Stimulated activated memory B cell treated with anti-CD40 and anti-IgM and Interleukin-4, amounts not matched to agents 10 μg/mL and 1 μg/mL and 100 μg/mL, for 72 hours (primary cell): ENCODE measurements around the gene TRABD2B.

Experiments
- ATAC-seq: fragments of 150-1000 bp; cut with Tn5 transposase; 2 replicates; pipeline ENCODE4 v1.10.0; 2021
- H3K27ac Mint-ChIP-seq: one replicate; pipeline ENCODE4 v1.8.0; 2022; ENCODE audit warnings: mild to moderate bottlenecking, mixed read lengths
- H3K27me3 Mint-ChIP-seq: one replicate; pipeline ENCODE4 v1.8.0; 2022; ENCODE audit warnings: mixed read lengths
- H3K36me3 Mint-ChIP-seq: one replicate; pipeline ENCODE4 v1.8.0; 2022; ENCODE audit warnings: mixed read lengths
- H3K4me1 Mint-ChIP-seq: one replicate; pipeline ENCODE4 v1.8.0; 2022; ENCODE audit warnings: mixed read lengths
- H3K4me3 Mint-ChIP-seq: one replicate; pipeline ENCODE4 v1.8.0; 2022; ENCODE audit warnings: mild to moderate bottlenecking, moderate library complexity, mixed read lengths
- H3K9me3 Mint-ChIP-seq: one replicate; pipeline ENCODE4 v1.8.0; 2022; ENCODE audit warnings: mixed read lengths

Gene TRABD2B

DNA sequence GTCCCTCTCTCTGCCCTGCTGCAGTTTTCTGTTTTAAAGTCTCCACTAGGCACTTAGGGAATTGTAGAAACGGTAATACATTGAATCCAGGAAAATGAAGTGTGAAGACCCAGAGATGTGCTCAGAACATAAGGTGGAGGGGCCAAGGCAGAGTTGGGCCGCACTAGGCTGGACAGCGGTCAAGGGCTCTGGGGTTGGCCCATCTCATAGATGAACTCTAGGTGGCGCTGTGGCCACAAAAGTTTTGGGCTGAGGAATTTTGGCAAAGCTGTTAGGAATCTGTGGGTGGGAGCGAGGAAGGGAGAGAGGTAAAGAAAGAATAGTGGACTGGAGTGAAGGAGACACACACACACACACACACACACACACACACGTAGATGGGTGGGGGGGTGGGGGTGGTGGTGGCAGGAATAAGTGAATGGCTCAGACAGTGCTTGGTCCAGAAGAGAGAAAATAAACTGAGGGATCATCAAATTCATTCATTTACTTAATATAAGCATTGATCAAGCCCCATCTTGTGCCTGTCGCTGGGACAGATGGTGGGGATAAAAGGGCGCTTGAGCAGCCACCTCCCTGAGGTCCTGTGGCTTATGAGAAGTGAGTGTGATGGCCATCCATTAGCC, 258.5 kb downstream of the TRABD2B start:
- ATAC-seq, result no peak
- no peak overlapping the region for H3K27ac Mint-ChIP-seq
- no peaks in the 10 kb centered on the region for H3K4me1 Mint-ChIP-seq
- peaks cover 18% of the 10 kb centered on the region for H3K9me3 Mint-ChIP-seq
- H3K36me3 Mint-ChIP-seq, result no peaks in the 10 kb centered on the region
- H3K27me3 Mint-ChIP-seq, result peaks cover 46% of the 10 kb centered on the region
- H3K4me3 Mint-ChIP-seq, result no peak overlapping the region

DNA sequence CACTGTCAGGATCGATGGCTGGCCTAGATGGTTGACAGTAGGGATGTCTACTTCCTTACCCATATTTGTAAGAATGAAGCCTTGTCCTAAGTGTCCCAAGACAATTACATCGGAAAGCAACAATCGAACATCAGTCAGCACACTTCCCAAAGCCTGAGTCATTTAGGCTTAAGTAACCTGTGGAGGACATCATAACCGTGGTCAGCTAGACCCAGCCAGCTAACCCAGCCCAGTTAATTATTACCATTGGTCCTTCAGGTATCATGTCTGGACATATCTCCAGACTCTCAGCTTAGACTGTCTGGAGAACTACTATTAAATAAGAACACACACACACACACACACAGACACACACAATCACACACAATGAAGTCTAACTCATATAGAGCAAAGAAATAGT, 264.7 kb downstream of the TRABD2B start:
- peaks cover 2% of the 10 kb centered on the region for H3K9me3 Mint-ChIP-seq
- H3K4me1 Mint-ChIP-seq, result no peaks in the 10 kb centered on the region
- no peak overlapping the region for H3K4me3 Mint-ChIP-seq
- ATAC-seq, result no peak
- no peaks in the 10 kb centered on the region for H3K36me3 Mint-ChIP-seq
- H3K27me3 Mint-ChIP-seq, result peaks cover 48% of the 10 kb centered on the region
- H3K27ac Mint-ChIP-seq, result no peak overlapping the region

DNA sequence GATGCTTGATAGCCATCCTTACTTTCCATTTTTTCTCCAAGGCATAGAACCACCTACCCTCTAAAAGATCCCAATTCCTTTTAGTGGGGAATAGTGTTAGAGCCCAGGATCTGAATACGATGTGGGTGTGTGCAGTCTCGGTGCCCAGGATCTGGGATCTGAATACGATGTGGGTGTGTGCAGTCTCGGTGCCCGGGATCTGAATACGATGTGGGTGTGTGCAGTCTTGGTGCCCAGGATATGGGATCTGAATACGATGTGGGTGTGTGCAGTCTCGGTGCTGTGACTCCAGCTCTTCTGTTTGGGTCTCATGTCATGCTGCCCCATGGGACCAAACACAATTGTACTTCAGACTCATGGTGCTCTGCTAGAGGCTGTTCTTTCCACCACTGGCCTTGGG, 265.5 kb downstream of the TRABD2B start:
- no peak for ATAC-seq
- Mint-ChIP-seq H3K27me3 (peaks cover 49% of the 10 kb centered on the region), H3K4me3 (no peak overlapping the region), H3K27ac (no peak overlapping the region), H3K9me3 (peaks cover 2% of the 10 kb centered on the region), H3K36me3 (no peaks in the 10 kb centered on the region), H3K4me1 (no peaks in the 10 kb centered on the region)

DNA sequence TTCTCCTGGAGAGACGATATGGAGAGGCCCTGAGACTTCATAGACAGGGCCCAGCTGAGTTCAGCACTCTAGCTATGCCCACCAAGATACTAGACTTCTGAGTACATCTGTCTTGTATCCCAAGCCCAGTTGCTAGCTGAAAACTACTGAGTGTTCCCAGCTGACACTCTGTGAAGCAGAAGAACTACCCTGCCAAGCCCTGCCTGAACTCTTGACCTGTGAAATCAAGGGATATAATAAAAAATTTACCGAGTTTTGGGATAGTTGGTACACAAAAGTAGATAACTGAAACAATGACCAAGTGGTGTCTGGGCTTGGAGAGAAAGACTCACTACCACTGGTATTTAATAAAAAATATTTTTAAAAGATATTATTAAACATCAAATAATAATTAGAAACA, 267.5 kb downstream of the TRABD2B start:
- Mint-ChIP-seq H3K4me3 (no peak overlapping the region), H3K27me3 (peaks cover 47% of the 10 kb centered on the region), H3K4me1 (peaks cover 6% of the 10 kb centered on the region), H3K9me3 (peaks cover 2% of the 10 kb centered on the region), H3K27ac (no peak overlapping the region), H3K36me3 (no peaks in the 10 kb centered on the region)
- no peak for ATAC-seq

DNA sequence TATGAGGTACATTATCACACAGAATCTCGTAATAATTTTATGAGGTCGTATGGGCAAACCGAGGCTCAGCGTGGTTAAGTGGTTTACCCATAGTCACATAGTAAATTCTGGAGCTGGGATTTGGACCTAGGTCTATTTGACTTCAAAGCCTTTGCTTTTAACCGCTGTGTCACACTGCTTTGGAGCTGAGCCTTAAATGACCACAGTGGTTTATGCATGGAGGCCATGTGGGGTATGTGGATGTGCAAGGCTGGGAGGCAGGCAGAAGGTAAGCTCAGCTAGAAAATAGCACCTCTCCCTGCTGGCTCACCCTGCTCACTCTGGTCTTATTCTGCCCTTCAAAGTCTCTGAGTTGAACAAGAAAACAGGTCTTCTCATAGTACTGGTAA, 269.5 kb downstream of the TRABD2B start:
- Mint-ChIP-seq H3K4me1 (peaks cover 6% of the 10 kb centered on the region), H3K27ac (no peak overlapping the region), H3K9me3 (peaks cover 2% of the 10 kb centered on the region), H3K36me3 (no peaks in the 10 kb centered on the region), H3K4me3 (no peak overlapping the region), H3K27me3 (peaks cover 52% of the 10 kb centered on the region)
- no peak for ATAC-seq

DNA sequence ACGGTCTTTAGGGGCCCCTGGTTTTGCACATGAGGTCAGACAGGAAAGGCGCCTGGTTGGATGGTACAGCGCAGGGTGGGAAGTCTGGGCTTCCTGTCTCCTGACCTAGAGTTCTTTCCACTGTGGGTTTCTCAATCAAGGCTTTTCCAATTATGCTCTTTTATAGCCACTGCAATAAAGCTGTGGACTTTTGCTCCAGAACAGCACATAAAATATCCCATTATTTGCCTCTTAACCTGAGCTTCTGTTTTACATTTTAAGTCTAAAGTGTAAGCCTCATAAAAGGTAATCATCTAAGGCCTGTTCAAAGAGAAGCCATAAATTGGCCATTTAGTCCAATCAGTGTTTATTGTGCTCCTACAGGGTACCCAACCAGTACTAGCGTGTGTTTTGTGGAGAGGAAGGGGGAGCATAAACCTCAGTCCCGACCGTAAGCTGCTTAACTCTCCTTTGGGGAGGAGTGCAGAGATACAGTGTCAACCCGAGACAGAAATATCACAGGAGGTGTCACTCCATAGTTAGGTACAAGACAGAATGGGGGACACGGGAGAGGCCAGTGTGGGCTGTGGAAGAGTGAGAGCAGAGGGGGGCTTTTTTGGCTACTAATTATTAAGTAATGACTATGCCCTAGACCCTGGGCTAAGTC, 270.0 kb downstream of the TRABD2B start:
- Mint-ChIP-seq H3K36me3 (no peaks in the 10 kb centered on the region), H3K4me1 (peaks cover 6% of the 10 kb centered on the region), H3K27ac (no peak overlapping the region), H3K9me3 (peaks cover 2% of the 10 kb centered on the region), H3K27me3 (peaks cover 53% of the 10 kb centered on the region), H3K4me3 (no peak overlapping the region)
- no peak for ATAC-seq

DNA sequence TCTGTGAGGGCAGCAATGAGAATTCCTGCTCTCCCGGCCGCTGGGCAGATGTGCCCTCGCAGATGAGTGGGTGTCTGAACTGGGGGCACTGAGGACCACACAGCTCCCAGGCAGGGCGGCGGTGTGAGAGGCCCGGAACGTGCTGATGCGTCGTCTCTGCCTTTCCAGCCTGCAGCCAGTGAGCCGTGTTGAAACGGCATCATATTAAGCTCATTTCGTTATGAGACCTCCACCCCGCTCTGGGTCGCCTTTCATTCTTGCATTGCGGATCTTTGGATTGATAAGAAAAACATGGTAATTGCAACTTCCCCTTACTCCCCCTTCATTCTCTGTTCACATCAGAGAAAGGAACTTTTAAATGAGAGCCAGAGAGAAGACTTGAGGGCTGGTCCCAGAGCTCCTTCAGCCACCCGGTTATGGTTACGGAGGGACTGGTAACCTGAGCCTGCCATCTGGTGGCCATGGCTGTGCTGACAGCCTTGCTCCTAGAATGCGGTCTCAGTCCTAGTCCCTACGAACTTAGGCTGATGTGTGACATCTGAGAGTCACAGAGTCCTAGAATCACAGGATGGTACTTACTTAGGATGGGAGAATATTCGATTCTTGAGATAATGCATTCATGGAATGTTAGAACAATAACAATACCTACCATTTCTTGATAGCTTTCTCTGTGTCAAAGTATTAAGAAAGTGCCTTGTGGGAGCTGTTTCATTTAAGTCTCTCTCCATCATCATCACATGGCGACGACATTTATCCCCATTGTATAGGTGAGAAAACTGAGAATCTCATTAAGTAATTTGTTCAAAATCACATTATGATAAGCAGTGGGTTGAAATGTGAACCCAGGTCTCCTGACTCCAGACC, 271.0 kb downstream of the TRABD2B start:
- Mint-ChIP-seq H3K36me3 (no peaks in the 10 kb centered on the region), H3K9me3 (peaks cover 2% of the 10 kb centered on the region), H3K27ac (no peak overlapping the region), H3K4me1 (peaks cover 6% of the 10 kb centered on the region), H3K27me3 (peaks cover 52% of the 10 kb centered on the region), H3K4me3 (peak overlapping the region; percentile 32)
- ATAC-seq, result peak; percentile 77

DNA sequence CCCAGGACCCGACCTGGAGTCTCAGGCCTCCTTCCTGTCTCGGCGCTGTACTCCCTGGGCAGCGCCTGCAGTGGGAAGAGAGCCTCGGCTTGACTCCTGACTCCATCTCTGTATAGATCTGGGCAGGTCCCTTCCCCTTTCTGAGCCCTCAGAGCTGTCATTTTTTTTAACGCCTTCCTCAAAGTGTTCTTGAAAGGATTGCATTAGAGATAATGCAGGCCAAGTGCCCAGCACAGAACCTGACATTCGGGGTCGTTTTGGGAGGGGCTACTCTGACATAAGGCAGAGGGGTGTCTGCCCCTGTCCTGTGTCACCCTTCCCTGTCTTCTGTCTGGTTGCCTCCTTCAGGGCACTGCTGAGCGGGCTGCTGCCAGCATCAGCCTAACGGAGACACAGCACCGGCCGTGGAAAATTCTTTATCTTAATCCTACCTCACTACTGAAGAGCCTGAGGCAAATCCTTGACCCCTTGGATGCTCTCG, 271.6 kb downstream of the TRABD2B start:
- Mint-ChIP-seq H3K27ac (no peak overlapping the region), H3K4me3 (no peak overlapping the region), H3K9me3 (peaks cover 2% of the 10 kb centered on the region), H3K36me3 (no peaks in the 10 kb centered on the region), H3K4me1 (peaks cover 6% of the 10 kb centered on the region), H3K27me3 (peaks cover 46% of the 10 kb centered on the region)
- ATAC-seq, result no peak

DNA sequence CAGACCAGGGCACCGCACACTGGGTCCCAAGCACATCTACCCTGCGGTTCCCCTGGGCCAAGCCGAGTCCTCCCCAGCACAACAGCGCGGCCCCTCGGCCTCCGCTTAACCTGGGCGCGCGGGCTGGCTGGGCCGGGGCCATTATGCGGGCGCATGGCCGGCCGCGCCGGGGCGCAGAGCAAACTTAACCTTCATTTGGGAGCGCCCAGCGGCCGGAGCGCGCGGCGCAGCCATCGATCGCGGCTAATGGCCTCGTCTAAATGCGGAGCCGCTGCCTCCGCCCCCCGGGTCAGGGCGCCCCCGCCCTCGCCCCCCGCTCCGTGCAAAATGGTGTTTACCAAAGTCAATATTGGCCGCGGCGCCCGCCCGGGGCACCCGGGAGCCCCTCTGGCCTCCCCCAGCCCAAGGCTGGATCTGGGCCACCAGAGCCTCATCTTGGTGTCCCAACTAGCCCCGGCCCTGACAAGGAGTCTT, 272.1 kb downstream of the TRABD2B start:
- Mint-ChIP-seq H3K27me3 (peaks cover 46% of the 10 kb centered on the region), H3K4me3 (no peak overlapping the region), H3K4me1 (peaks cover 6% of the 10 kb centered on the region), H3K9me3 (peaks cover 2% of the 10 kb centered on the region), H3K36me3 (no peaks in the 10 kb centered on the region), H3K27ac (no peak overlapping the region)
- no peak for ATAC-seq

DNA sequence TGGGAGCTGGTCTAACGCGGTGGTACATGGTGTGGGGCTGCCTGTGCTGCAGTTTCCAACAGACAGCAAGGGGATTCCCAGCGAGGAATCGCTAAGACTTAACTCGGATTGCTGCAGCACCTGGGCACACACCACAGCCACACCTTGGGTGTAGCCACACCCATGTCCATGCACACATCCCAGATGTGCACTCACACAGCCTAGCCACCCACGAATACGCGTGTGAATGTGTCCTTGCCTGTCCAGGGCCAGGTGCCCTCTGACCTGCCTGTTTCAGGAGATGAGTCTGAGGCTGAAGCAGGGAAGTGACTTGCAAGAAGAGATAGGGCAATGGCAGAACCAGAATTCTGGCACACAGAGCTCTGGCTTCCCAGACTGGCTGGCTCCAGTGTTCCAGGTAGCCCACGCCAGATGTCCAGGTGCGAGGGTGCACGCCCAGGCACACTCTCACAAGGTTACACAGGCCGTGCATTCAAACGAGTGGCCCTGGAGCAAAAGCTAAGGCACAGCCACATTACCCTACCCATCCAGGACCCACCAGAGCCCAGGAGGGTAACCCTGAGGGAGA, 272.7 kb downstream of the TRABD2B start:
- ATAC-seq, result no peak
- no peak overlapping the region for H3K27ac Mint-ChIP-seq
- no peaks in the 10 kb centered on the region for H3K36me3 Mint-ChIP-seq
- peaks cover 51% of the 10 kb centered on the region for H3K27me3 Mint-ChIP-seq
- H3K9me3 Mint-ChIP-seq, result peaks cover 2% of the 10 kb centered on the region
- H3K4me3 Mint-ChIP-seq, result no peak overlapping the region
- peaks cover 6% of the 10 kb centered on the region for H3K4me1 Mint-ChIP-seq

DNA sequence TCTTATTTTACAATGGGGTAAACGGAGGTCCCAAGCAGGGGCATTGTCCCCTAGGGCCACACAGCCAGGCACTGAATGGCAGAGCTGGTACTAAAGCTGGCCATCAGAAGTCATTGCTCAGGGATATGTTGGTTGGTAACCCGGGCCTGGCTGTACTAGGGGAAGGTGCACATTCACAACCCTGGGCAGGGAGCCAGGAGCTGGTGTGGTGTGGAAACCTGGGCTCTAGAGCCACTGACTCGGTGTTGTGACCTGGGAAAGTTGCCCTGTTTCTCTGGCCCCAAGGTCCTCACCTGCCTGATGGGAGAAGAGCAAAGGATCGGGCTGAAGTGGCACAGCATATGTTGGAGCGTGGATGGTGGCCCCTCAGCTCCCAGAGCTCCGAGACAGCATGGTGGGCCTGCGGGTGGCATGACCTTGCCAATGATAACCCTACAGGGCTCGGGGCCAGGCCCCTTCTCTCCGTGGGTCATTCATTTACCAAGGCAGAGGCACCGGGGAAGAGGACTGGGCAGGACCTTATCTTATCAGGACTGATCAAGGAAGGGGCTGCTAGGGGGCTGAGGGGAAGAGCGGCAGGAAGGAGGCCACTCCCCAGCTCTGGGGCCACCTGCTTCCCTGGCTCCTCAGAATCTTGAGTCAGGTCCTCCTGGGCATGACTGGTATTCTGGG, 274.1 kb downstream of the TRABD2B start:
- no peaks in the 10 kb centered on the region for H3K9me3 Mint-ChIP-seq
- no peak overlapping the region for H3K27ac Mint-ChIP-seq
- H3K4me1 Mint-ChIP-seq, result peaks cover 6% of the 10 kb centered on the region
- peaks cover 54% of the 10 kb centered on the region for H3K27me3 Mint-ChIP-seq
- H3K4me3 Mint-ChIP-seq, result no peak overlapping the region
- no peak for ATAC-seq
- H3K36me3 Mint-ChIP-seq, result no peaks in the 10 kb centered on the region

DNA sequence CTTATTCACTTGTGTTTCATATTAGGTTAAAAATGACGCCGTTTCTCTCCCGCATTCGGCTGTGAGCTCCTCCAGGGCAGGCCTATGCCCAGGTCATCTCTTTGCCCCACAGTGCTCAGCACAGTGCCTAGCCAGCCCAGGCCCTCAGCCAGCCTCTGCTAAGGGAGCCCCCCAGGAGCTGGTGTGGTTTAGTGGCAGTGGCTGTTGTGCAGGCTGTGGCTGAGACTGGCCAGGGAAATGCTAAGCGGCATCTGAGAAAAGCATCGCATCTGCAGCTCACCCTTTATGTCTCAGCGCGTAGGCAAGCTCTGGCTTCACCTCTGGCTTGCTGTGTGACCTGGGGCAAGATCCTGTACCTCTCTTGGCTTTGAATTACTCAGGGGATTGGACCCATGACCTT, 275.1 kb downstream of the TRABD2B start:
- H3K4me3 Mint-ChIP-seq, result no peak overlapping the region
- no peak overlapping the region for H3K27ac Mint-ChIP-seq
- no peaks in the 10 kb centered on the region for H3K36me3 Mint-ChIP-seq
- no peaks in the 10 kb centered on the region for H3K9me3 Mint-ChIP-seq
- H3K27me3 Mint-ChIP-seq, result peaks cover 48% of the 10 kb centered on the region
- no peak for ATAC-seq
- H3K4me1 Mint-ChIP-seq, result peaks cover 6% of the 10 kb centered on the region

DNA sequence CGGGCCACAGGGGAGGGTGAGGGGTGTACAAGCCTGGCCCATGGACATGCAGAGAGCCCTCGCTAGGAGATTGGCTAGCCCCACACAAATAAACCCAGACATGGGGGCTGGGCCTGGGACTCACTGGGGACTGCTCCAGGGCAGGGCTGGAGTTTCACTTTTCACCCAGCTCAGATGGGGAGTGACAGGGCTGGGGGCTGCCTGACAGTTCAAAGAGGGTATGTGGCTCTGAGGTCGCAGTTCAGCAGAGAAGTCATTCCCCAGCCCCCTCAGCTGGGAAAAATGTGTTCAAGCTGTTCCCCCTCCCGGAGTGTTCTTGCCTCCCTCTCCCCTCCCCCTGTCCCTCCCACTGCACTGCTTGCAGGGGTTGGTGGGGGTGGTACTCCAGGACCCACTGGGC, 277.1 kb downstream of the TRABD2B start:
- no peaks in the 10 kb centered on the region for H3K36me3 Mint-ChIP-seq
- no peak overlapping the region for H3K27ac Mint-ChIP-seq
- no peaks in the 10 kb centered on the region for H3K9me3 Mint-ChIP-seq
- H3K27me3 Mint-ChIP-seq, result peaks cover 52% of the 10 kb centered on the region
- no peak for ATAC-seq
- no peak overlapping the region for H3K4me3 Mint-ChIP-seq
- no peaks in the 10 kb centered on the region for H3K4me1 Mint-ChIP-seq

DNA sequence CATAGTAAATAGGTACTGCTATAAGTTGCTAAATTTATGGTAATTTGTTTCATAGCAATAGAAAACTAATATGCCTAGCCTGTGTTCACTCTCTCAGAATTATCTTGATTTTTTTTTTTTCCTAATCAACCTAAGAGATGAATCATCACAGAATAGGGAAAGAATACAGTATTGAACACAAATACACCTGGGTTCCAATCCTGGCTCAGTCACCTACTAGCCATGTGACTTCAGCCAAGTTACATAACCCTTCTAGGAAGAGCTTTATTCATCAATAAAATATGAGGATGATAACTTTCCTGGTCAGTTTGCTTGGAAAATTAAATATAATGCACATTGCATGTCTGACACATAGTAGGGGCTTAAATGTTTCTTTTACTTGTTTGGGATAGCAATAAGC, 279.8 kb downstream of the TRABD2B start:
- Mint-ChIP-seq H3K4me3 (no peak overlapping the region), H3K27me3 (peaks cover 56% of the 10 kb centered on the region), H3K4me1 (no peaks in the 10 kb centered on the region), H3K9me3 (no peaks in the 10 kb centered on the region), H3K36me3 (no peaks in the 10 kb centered on the region), H3K27ac (no peak overlapping the region)
- ATAC-seq, result no peak
